Measurements from ENCODE around the gene SLC5A3. TPM values are rescaled to one million over a fixed set of nuclear protein-coding genes. Genes with fewer than 3 reads are reported as not detected.

The SLC5A3 gene
- total RNA-seq, 1 donor from 2014 or later, result 24.1 TPM

GRCh38 chr21:34086887-34087306 is 13.5 kb downstream of the SLC5A3 start:
- intact Hi-C loops (cut with DNase I), result no loop called here
- TF ChIP-seq, protein P1, sequence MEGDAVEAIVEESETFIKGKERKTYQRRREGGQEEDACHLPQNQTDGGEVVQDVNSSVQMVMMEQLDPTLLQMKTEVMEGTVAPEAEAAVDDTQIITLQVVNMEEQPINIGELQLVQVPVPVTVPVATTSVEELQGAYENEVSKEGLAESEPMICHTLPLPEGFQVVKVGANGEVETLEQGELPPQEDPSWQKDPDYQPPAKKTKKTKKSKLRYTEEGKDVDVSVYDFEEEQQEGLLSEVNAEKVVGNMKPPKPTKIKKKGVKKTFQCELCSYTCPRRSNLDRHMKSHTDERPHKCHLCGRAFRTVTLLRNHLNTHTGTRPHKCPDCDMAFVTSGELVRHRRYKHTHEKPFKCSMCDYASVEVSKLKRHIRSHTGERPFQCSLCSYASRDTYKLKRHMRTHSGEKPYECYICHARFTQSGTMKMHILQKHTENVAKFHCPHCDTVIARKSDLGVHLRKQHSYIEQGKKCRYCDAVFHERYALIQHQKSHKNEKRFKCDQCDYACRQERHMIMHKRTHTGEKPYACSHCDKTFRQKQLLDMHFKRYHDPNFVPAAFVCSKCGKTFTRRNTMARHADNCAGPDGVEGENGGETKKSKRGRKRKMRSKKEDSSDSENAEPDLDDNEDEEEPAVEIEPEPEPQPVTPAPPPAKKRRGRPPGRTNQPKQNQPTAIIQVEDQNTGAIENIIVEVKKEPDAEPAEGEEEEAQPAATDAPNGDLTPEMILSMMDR (IDR thresholded peaks at IDR 0.05), result no peak
- H3K9me3 ChIP-seq, result no peaks in the 10 kb centered on the region
- H3K36me3 ChIP-seq, result no peaks in the 10 kb centered on the region
- ATAC-seq (no peak), DNase-seq (no peak)
- H3K4me3 ChIP-seq, result no peak overlapping the region
- H3K27ac ChIP-seq, result no peak overlapping the region
- no peaks in the 10 kb centered on the region for H3K27me3 ChIP-seq
- peaks cover 20% of the 10 kb centered on the region for H3K4me1 ChIP-seq

- ATAC-seq (no peak), DNase-seq (no peak)
- Histone ChIP-seq H3K9me3 (no peaks in the 10 kb centered on the region), H3K4me1 (peaks cover 11% of the 10 kb centered on the region), H3K27ac (no peak overlapping the region), H3K36me3 (no peaks in the 10 kb centered on the region), H3K27me3 (no peaks in the 10 kb centered on the region), H3K4me3 (no peak overlapping the region)
- TF ChIP-seq, protein P1 (IDR thresholded peaks at IDR 0.05), result no peak
- intact Hi-C loops (cut with DNase I), result no loop called here
Observed at GRCh38 chr21:34088752-34089151, 15.4 kb downstream of the SLC5A3 start.

DNA sequence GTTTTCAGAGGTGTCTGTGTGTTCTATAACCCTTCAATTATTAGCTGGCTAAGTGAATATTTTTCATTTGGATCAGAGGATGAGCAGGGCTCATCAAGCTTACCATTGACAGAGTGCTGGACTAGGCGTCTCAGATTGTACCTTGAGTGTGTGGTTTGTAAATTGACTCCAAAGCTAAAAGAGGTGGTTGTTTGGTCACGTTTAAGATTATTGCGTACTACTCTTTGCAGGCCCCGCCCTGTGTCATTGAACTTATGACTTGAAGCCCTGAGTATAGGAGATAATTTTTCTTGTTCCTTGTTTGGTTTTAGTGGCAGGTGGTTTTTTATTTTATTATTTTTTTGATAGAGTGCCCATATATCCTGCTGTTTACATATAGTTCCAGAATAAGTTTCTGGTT is 17.7 kb downstream of the SLC5A3 start:
- peaks cover 11% of the 10 kb centered on the region for H3K4me1 ChIP-seq
- H3K36me3 ChIP-seq, result peaks cover 12% of the 10 kb centered on the region
- H3K27me3 ChIP-seq, result no peaks in the 10 kb centered on the region
- TF ChIP-seq, protein P1 (IDR thresholded peaks at IDR 0.05), result no peak
- H3K27ac ChIP-seq, result no peak overlapping the region
- ATAC-seq (no peak), DNase-seq (no peak)
- intact Hi-C loops (cut with DNase I), result no loop called here
- H3K4me3 ChIP-seq, result no peak overlapping the region
- no peaks in the 10 kb centered on the region for H3K9me3 ChIP-seq

- TF ChIP-seq, protein P1 (IDR thresholded peaks at IDR 0.05), result no peak
- no peak overlapping the region for H3K4me3 ChIP-seq
- no peak for ATAC-seq
- H3K36me3 ChIP-seq, result peaks cover 13% of the 10 kb centered on the region
- intact Hi-C loops (cut with DNase I), result no loop called here
- no peaks in the 10 kb centered on the region for H3K9me3 ChIP-seq
- no peak overlapping the region for H3K27ac ChIP-seq
- peaks cover 11% of the 10 kb centered on the region for H3K4me1 ChIP-seq
- no peak for DNase-seq
- H3K27me3 ChIP-seq, result no peaks in the 10 kb centered on the region
Observed at GRCh38 chr21:34091607-34092006, 18.2 kb downstream of the SLC5A3 start.

GRCh38 chr21:34092262-34092921 is 19.0 kb downstream of the SLC5A3 start:
- H3K27me3 ChIP-seq, result no peaks in the 10 kb centered on the region
- DNase-seq, result no peak
- TF ChIP-seq, protein P1 (IDR thresholded peaks at IDR 0.05), result no peak
- H3K4me1 ChIP-seq, result peaks cover 10% of the 10 kb centered on the region
- H3K36me3 ChIP-seq, result peaks cover 13% of the 10 kb centered on the region
- no peak overlapping the region for H3K4me3 ChIP-seq
- no peak for ATAC-seq
- H3K9me3 ChIP-seq, result no peaks in the 10 kb centered on the region
- H3K27ac ChIP-seq, result no peak overlapping the region
- intact Hi-C loops (cut with DNase I), result no loop called here

GRCh38 chr21:34093083-34093482 is 19.7 kb downstream of the SLC5A3 start:
- no peaks in the 10 kb centered on the region for H3K27me3 ChIP-seq
- DNase-seq (no peak), ATAC-seq (no peak)
- no peaks in the 10 kb centered on the region for H3K9me3 ChIP-seq
- H3K4me3 ChIP-seq, result no peak overlapping the region
- peaks cover 4% of the 10 kb centered on the region for H3K4me1 ChIP-seq
- H3K36me3 ChIP-seq, result peaks cover 13% of the 10 kb centered on the region
- no peak overlapping the region for H3K27ac ChIP-seq
- intact Hi-C loops (cut with DNase I), result no loop called here
- TF ChIP-seq, protein P1 (IDR thresholded peaks at IDR 0.05), result no peak
